GM12878 (cell line): Measurements from ENCODE around the gene XPO6. TPM values are rescaled to one million over a fixed set of nuclear protein-coding genes. Genes with fewer than 3 reads are reported as not detected.

Experiments
- BCL3 ChIP-seq: IDR thresholded peaks from 2 replicates; pipeline ENCODE4 v1.6.1; 2011; ENCODE audit warnings: borderline replicate concordance, low read depth, mild to moderate bottlenecking, moderate library complexity, low read length; ENCODE audit not compliant: insufficient read depth, poor library complexity, severe bottlenecking
- CBX5 ChIP-seq: sonication (generic); IDR thresholded peaks from 2 replicates; pipeline ENCODE4 v1.6.1; 2016; ENCODE audit warnings: low read depth, moderate library complexity, mild to moderate bottlenecking, inconsistent platforms
- CHD2 ChIP-seq: IDR thresholded peaks from 2 replicates; pipeline ENCODE4 v1.6.1; 2011; ENCODE audit warnings: low read depth, low read length, improper control_type of control experiment, borderline replicate concordance
- ELK1 ChIP-seq: IDR thresholded peaks from 2 replicates; pipeline ENCODE4 v1.6.1; 2012; ENCODE audit warnings: low read depth, low read length, improper control_type of control experiment
- EP300 ChIP-seq, 2 experiments: fragments of 150-350 bp in 1 of 2; IDR thresholded peaks; 2 replicates each; pipeline ENCODE4 v1.6.1; 2011 to 2012; ENCODE audit warnings: low read depth in 2 of 2, low read length in 2 of 2, borderline replicate concordance in 1 of 2, improper control_type of control experiment in 1 of 2, inconsistent platforms in 1 of 2; ENCODE audit not compliant: control insufficient read depth in 1 of 2
- ETV6 ChIP-seq, 2 experiments: fragments of 450-650 bp in 1 of 2; IDR thresholded peaks in 1 of 2; conservative IDR thresholded peaks in 1 of 2; 2 replicates each; pipeline ENCODE4 v1.6.1; 2014; ENCODE audit warnings: antibody characterized with exemption in 1 of 2, borderline replicate concordance in 1 of 2, low read depth in 1 of 2, mild to moderate bottlenecking in 1 of 2, moderate library complexity in 1 of 2
- JUNB ChIP-seq: IDR thresholded peaks from 2 replicates; pipeline ENCODE4 v1.6.1; 2016; ENCODE audit warnings: antibody characterized with exemption, mild to moderate bottlenecking
- MAX ChIP-seq: IDR thresholded peaks from 2 replicates; pipeline ENCODE4 v1.6.1; 2012; ENCODE audit warnings: low read depth, low read length, improper control_type of control experiment
- MYB ChIP-seq: fragments of 150-350 bp; IDR thresholded peaks from 2 replicates; pipeline ENCODE4 v1.6.1; 2014; ENCODE audit warnings: mild to moderate bottlenecking, low read depth, low read length, borderline replicate concordance
- NFXL1 ChIP-seq: fragments of 450-650 bp; IDR thresholded peaks from 2 replicates; pipeline ENCODE4 v1.6.1; 2017; ENCODE audit warnings: antibody characterized with exemption, mild to moderate bottlenecking, borderline replicate concordance
- RAD21 ChIP-seq: IDR thresholded peaks from 2 replicates; pipeline ENCODE4 v1.6.1; 2011; ENCODE audit warnings: mild to moderate bottlenecking, low read depth, low read length, moderate library complexity; ENCODE audit not compliant: insufficient read depth
- RUNX3 ChIP-seq: IDR thresholded peaks from 2 replicates; pipeline ENCODE4 v1.6.1; 2012; ENCODE audit warnings: low read length, inconsistent platforms
- SMAD1 ChIP-seq: fragments of 450-650 bp; IDR thresholded peaks from 2 replicates; pipeline ENCODE4 v1.6.1; 2018; ENCODE audit warnings: mild to moderate bottlenecking, low read depth; ENCODE audit not compliant: partially characterized antibody
- STAT3 ChIP-seq: IDR thresholded peaks from 2 replicates; pipeline ENCODE4 v1.6.1; 2011; ENCODE audit warnings: low read depth, low read length, improper control_type of control experiment
- TAF1 ChIP-seq: IDR thresholded peaks from 2 replicates; pipeline ENCODE4 v1.6.1; 2011; ENCODE audit warnings: mild to moderate bottlenecking, low read depth, low read length, borderline replicate concordance
- TBL1XR1 ChIP-seq: IDR thresholded peaks from 2 replicates; pipeline ENCODE4 v1.6.1; 2012; ENCODE audit warnings: low read depth, low read length, improper control_type of control experiment
- TCF3 ChIP-seq: IDR thresholded peaks from 2 replicates; pipeline ENCODE4 v1.6.1; 2012; ENCODE audit warnings: low read depth, mild to moderate bottlenecking, low read length, borderline replicate concordance; ENCODE audit not compliant: insufficient read depth
- USF2 ChIP-seq: IDR thresholded peaks from 2 replicates; pipeline ENCODE4 v1.6.1; 2011; ENCODE audit warnings: low read depth, low read length, improper control_type of control experiment, borderline replicate concordance
- ZBED1 ChIP-seq: IDR thresholded peaks from 2 replicates; pipeline ENCODE4 v1.6.1; 2016; ENCODE audit warnings: borderline replicate concordance
- ZBTB33 ChIP-seq: fragments of 450-650 bp; IDR thresholded peaks from 2 replicates; pipeline ENCODE4 v1.6.1; 2017; ENCODE audit warnings: mild to moderate bottlenecking
- ZNF24 ChIP-seq: fragments of 450-650 bp; IDR thresholded peaks from 2 replicates; pipeline ENCODE4 v1.6.1; 2017; ENCODE audit warnings: antibody characterized with exemption, mild to moderate bottlenecking
- ZNF622 ChIP-seq: fragments of 450-650 bp; IDR thresholded peaks from 2 replicates; pipeline ENCODE4 v1.6.1; 2017; ENCODE audit warnings: mild to moderate bottlenecking, inconsistent platforms
- polyA plus RNA-seq, 11 experiments: library from polyadenylated mRNA; depleted of rRNA in 4 of 11; unstranded in 6 of 11; stranded (reverse) in 5 of 11; fragments of >200 nt; fragmentation: Nextera tagmentation in 4 of 11; fragmentation: Illumina TruSeq in 1 of 11; extraction: Ambion mirVana in 4 of 11; extraction: Trizol in 1 of 11; gene quantifications; 1 replicate in 1 of 11; 2 replicates in 10 of 11; pipeline versions ENCODE4 v1.2.1 to v1.2.3, GENCODE V29; 2011 to 2016; ENCODE audit warnings: inconsistent platforms in 2 of 11, missing spikeins in 2 of 11, low read depth in 1 of 11
- total RNA-seq, 4 experiments: library from RNA; depleted of rRNA in 3 of 4; stranded (reverse); fragments of >200 nt in 3 of 4; fragmentation: Illumina TruSeq in 1 of 4; extraction: Trizol in 1 of 4; gene quantifications; 2 replicates each; pipeline versions ENCODE4 v1.2.1 to v1.2.3, GENCODE V29; 2013 to 2021

XPO6 gene
- total and polyA plus RNA-seq, 10 of the 15 experiments (the other 5 are each of a cell fraction or from before 2014, with no cell fraction given): 9.9 to 246 (median 110) TPM

- TF ChIP-seq JUNB (0 out of 2 replicates have a peak, but pooled peaks have one; percentile 25), RUNX3 (0 out of 2 replicates have a peak, but pooled peaks have one; percentile 45), MYB (0 out of 2 replicates have a peak, but pooled peaks have one; percentile 37), NFXL1 (no peak), ZBTB33 (no peak), EP300 (IDR thresholded peaks at IDR 0.05; ENCODE audit: borderline replicate concordance in 1 of 2, control insufficient read depth in 1 of 2, low read depth in 2 of 2, low read length in 2 of 2) (no peak), ZNF24 (no peak), ZNF622 (no peak), TCF3 (no peak), MAX (peak; percentile 68; the same call in 1 of the 2 replicates), SMAD1 (no peak), TBL1XR1 (no peak), RAD21 (0 out of 2 replicates have a peak, but pooled peaks have one; percentile 4), ZBED1 (no peak), CBX5 (no peak), TAF1 (peak; percentile 83; the same call in 1 of the 2 replicates), STAT3 (no peak), ETV6 (conservative IDR thresholded peaks at IDR 0.05 in 1 of 2, IDR thresholded peaks at IDR 0.05 in 1 of 2; ENCODE audit: borderline replicate concordance in 1 of 2, low read depth in 1 of 2) (no peak), BCL3 (peak; percentile 79), CHD2 (no peak), USF2 (no peak), ELK1 (0 out of 2 replicates have a peak, but pooled peaks have one; percentile 44)
Observed at GRCh38 chr16:28211758-28212531, at the start of gene XPO6 (continued).
